Neural cell (in vitro differentiated cells): ENCODE measurements around the gene APOM. TPM values are rescaled to one million over a fixed set of nuclear protein-coding genes. Genes with fewer than 3 reads are reported as not detected.

ENCODE experiments used
- H2AFZ ChIP-seq: fragments of 200-600, 300-800 bp; sonication (generic), shearing (Covaris generic); 2 replicates; pipeline ENCODE4 v1.6.0; 2014; ENCODE audit warnings: low read depth, mild to moderate bottlenecking, antibody characterized with exemption, low read length, moderate library complexity
- H3F3A ChIP-seq: fragments of 200-600 bp; shearing (Covaris generic); 2 replicates; pipeline ENCODE4 v1.6.1; 2016; ENCODE audit warnings: mild to moderate bottlenecking, moderate library complexity, mixed read lengths, antibody characterized with exemption, low read length; ENCODE audit not compliant: insufficient read depth, poor library complexity, severe bottlenecking
- H3K27ac ChIP-seq: fragments of 200-600, 300-800 bp; sonication (generic), shearing (Covaris generic); 2 replicates; pipeline ENCODE4 v1.5.1; 2014; ENCODE audit warnings: mild to moderate bottlenecking, low read length, moderate library complexity
- H3K27me3 ChIP-seq: fragments of 300-800, 200-600 bp; sonication (generic), shearing (Covaris generic); 2 replicates; pipeline ENCODE4 v1.6.0; 2014; ENCODE audit warnings: mild to moderate bottlenecking, low read depth, low read length, moderate library complexity; ENCODE audit not compliant: insufficient read depth
- H3K36me3 ChIP-seq: fragments of 300-800, 200-600 bp; sonication (generic), shearing (Covaris generic); 2 replicates; pipeline ENCODE4 v1.5.1; 2014; ENCODE audit warnings: mild to moderate bottlenecking, antibody characterized with exemption, low read length, moderate library complexity; ENCODE audit not compliant: insufficient read depth
- H3K4me2 ChIP-seq: fragments of 300-800, 200-600 bp; sonication (generic), shearing (Covaris generic); 2 replicates; pipeline ENCODE4 v1.6.0; 2014; ENCODE audit warnings: mild to moderate bottlenecking, low read length
- H3K4me3 ChIP-seq: fragments of 300-800, 200-600 bp; sonication (generic), shearing (Covaris generic); 2 replicates; pipeline ENCODE4 v1.5.1; 2014; ENCODE audit warnings: mild to moderate bottlenecking, low read length, moderate library complexity
- H3K79me2 ChIP-seq: fragments of 200-600 bp; shearing (Covaris generic); replicated peaks from 2 replicates; pipeline ENCODE4 v1.6.0; 2014; ENCODE audit warnings: mild to moderate bottlenecking, low read length, moderate library complexity; ENCODE audit not compliant: insufficient read depth
- H3K9ac ChIP-seq: fragments of 300-800, 200-600 bp; sonication (generic), shearing (Covaris generic); 2 replicates; pipeline ENCODE4 v1.6.1; 2016; ENCODE audit warnings: mild to moderate bottlenecking, low read length, mixed read lengths
- H3K9me2 ChIP-seq: fragments of 200-600 bp; shearing (Covaris generic); 2 replicates; pipeline ENCODE4 v1.6.1; 2016; ENCODE audit warnings: mild to moderate bottlenecking, low read length, mixed read lengths; ENCODE audit not compliant: insufficient read depth
- H3K9me3 ChIP-seq: fragments of 200-600, 300-800 bp; sonication (generic), shearing (Covaris generic); 2 replicates; pipeline ENCODE4 v1.6.1; 2016; ENCODE audit warnings: mild to moderate bottlenecking, mixed run types, low read length, moderate library complexity, mixed read lengths
- H4K20me1 ChIP-seq: fragments of 200-600 bp; shearing (Covaris generic); 2 replicates; pipeline ENCODE4 v1.6.1; 2016; ENCODE audit warnings: mild to moderate bottlenecking, mixed run types; ENCODE audit not compliant: insufficient read depth
- CTCF ChIP-seq: fragments of 450-650 bp; IDR thresholded peaks from 2 replicates; pipeline ENCODE4 v1.5.1; 2014; ENCODE audit warnings: antibody characterized with exemption, mild to moderate bottlenecking, moderate library complexity; ENCODE audit not compliant: poor library complexity, severe bottlenecking
- EP300 ChIP-seq: fragments of 450-650 bp; conservative IDR thresholded peaks from 2 replicates; pipeline ENCODE4 v1.6.1; 2014; ENCODE audit warnings: antibody characterized with exemption, mild to moderate bottlenecking, moderate library complexity; ENCODE audit not compliant: poor library complexity, severe bottlenecking
- EZH2 ChIP-seq: fragments of 200-600, 300-800 bp; shearing (Covaris generic), sonication (generic); IDR thresholded peaks from 2 replicates; pipeline ENCODE4 v1.6.1; 2014; ENCODE audit warnings: antibody characterized with exemption, low read length, borderline replicate concordance, mild to moderate bottlenecking; ENCODE audit not compliant: insufficient read depth, poor library complexity, severe bottlenecking
- MXI1 ChIP-seq: fragments of 450-650 bp; conservative IDR thresholded peaks from 2 replicates; pipeline ENCODE4 v1.6.1; 2014; ENCODE audit warnings: antibody characterized with exemption, mild to moderate bottlenecking; ENCODE audit not compliant: poor library complexity, severe bottlenecking
- POLR2AphosphoS5 ChIP-seq: IDR thresholded peaks from 2 replicates; pipeline ENCODE4 v1.6.1; 2012
- RAD21 ChIP-seq: fragments of 450-650 bp; conservative IDR thresholded peaks from 2 replicates; pipeline ENCODE4 v1.6.1; 2014; ENCODE audit warnings: antibody characterized with exemption, mild to moderate bottlenecking, moderate library complexity
- REST ChIP-seq: IDR thresholded peaks from 2 replicates; pipeline ENCODE4 v1.6.1; 2012; ENCODE audit warnings: borderline replicate concordance
- SMC3 ChIP-seq: fragments of 450-650 bp; conservative IDR thresholded peaks from 2 replicates; pipeline ENCODE4 v1.6.1; 2014; ENCODE audit warnings: antibody characterized with exemption, mild to moderate bottlenecking, moderate library complexity; ENCODE audit not compliant: poor library complexity
- TAF1 ChIP-seq: IDR thresholded peaks from 2 replicates; pipeline ENCODE4 v1.6.1; 2012; ENCODE audit warnings: low read depth
- polyA plus RNA-seq: library from polyadenylated mRNA; depleted of rRNA; stranded (reverse); fragments of >200 nt; gene quantifications from 2 replicates; pipeline ENCODE4 v1.2.3, GENCODE V29; 2014

Gene APOM
- polyA plus RNA-seq, 1 donor from 2014 or later: 4.4 TPM

DNA sequence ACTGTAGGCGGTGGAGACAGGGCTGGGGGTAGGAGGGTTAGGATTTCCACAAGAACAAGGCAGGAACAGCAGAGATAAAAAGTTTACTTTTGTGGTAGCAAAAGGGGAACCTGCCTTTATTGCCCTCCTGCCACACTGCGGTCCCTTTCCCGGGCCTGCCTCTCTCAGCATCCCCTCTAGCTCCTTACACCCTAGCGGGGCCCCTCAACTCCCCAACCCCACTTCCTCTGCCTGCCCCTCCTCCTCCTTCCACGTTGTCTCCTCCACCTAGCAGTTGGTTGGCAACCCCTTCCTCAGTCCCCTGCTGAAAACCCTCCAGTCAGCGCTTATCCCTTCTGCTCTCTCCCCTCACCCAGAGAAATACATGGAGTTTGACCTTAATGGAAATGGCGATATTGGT, 39.9 kb upstream of the APOM start:
- no peak overlapping the region for H2AFZ ChIP-seq
- H3K79me2 ChIP-seq: peaks cover 1% of the 10 kb centered on the region
- TF ChIP-seq EP300: no peak
- no peak for TF ChIP-seq TAF1
- TF ChIP-seq RAD21: no peak
- no peak for TF ChIP-seq MXI1
- no peak for TF ChIP-seq EZH2
- no peak for TF ChIP-seq POLR2AphosphoS5
- TF ChIP-seq REST: no peak
- no peak for TF ChIP-seq CTCF
- TF ChIP-seq SMC3: no peak
- no peaks in the 10 kb centered on the region for H3K9me2 ChIP-seq
- H3K9ac ChIP-seq: no peak overlapping the region
- H3K9me3 ChIP-seq: no peaks in the 10 kb centered on the region
- H3F3A ChIP-seq: no peaks in the 10 kb centered on the region
- H3K27ac ChIP-seq: no peak overlapping the region
- H3K36me3 ChIP-seq: no peaks in the 10 kb centered on the region
- H3K27me3 ChIP-seq: no peaks in the 10 kb centered on the region
- no peaks in the 10 kb centered on the region for H4K20me1 ChIP-seq
- H3K4me3 ChIP-seq: no peak overlapping the region
- no peak overlapping the region for H3K4me2 ChIP-seq

GRCh38 chr6:31617010-31617409, 38.7 kb upstream of the APOM start:
- TF ChIP-seq CTCF: no peak
- TF ChIP-seq SMC3: no peak
- Histone ChIP-seq H2AFZ (no peak overlapping the region), H3K4me3 (no peak overlapping the region), H3F3A (no peaks in the 10 kb centered on the region), H3K4me2 (no peak overlapping the region), H3K27ac (no peak overlapping the region), H3K36me3 (no peaks in the 10 kb centered on the region), H3K9me2 (no peaks in the 10 kb centered on the region), H3K9ac (no peak overlapping the region), H3K9me3 (no peaks in the 10 kb centered on the region), H3K27me3 (no peaks in the 10 kb centered on the region), H4K20me1 (no peaks in the 10 kb centered on the region), H3K79me2 (peaks cover 14% of the 10 kb centered on the region)
